GM19025 (cell line): ENCODE measurements around the gene LYPD8.
"Not testable (repeated sequence)": the region's sequence is repeated elsewhere in the genome, so short reads cannot be mapped to it uniquely, and the experiment has no call there.

Source experiments
- ATAC-seq: cut with Tn5 transposase; IDR thresholded peaks from one replicate; pipeline ENCODE4 v1.9.1; 2021; ENCODE audit warnings: mild to moderate bottlenecking, low read depth, moderate library complexity; ENCODE audit not compliant: unreplicated experiment

The LYPD8 gene, protein sequence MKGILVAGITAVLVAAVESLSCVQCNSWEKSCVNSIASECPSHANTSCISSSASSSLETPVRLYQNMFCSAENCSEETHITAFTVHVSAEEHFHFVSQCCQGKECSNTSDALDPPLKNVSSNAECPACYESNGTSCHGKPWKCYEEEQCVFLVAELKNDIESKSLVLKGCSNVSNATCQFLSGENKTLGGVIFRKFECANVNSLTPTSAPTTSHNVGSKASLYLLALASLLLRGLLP

DNA sequence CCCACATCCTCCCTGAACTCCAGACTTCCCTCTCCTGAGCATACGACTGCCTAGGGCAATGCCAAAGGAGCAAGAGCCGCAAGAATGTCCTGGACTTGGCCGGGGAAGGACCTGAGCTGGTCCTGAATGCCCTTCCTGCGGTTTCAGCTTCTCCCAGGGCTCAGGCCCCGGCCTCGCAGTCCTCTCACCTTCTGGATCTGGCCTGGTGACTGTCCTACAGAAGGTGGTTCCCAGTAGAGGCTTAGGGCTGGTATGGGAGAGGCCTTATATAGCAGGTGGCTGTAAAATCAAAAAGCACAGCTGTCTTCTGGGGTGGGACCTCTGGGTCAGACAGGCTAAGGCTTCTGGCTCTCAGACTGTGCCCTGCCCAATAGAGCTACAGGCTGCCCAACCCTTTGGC is at the start of gene LYPD8:
Gene LYPD8 (minus strand): TSS at position 243 of the 400 bp plus-strand sequence. CDS start 4,678 bp downstream, outside the sequence.
- ATAC-seq, result no peak

DNA sequence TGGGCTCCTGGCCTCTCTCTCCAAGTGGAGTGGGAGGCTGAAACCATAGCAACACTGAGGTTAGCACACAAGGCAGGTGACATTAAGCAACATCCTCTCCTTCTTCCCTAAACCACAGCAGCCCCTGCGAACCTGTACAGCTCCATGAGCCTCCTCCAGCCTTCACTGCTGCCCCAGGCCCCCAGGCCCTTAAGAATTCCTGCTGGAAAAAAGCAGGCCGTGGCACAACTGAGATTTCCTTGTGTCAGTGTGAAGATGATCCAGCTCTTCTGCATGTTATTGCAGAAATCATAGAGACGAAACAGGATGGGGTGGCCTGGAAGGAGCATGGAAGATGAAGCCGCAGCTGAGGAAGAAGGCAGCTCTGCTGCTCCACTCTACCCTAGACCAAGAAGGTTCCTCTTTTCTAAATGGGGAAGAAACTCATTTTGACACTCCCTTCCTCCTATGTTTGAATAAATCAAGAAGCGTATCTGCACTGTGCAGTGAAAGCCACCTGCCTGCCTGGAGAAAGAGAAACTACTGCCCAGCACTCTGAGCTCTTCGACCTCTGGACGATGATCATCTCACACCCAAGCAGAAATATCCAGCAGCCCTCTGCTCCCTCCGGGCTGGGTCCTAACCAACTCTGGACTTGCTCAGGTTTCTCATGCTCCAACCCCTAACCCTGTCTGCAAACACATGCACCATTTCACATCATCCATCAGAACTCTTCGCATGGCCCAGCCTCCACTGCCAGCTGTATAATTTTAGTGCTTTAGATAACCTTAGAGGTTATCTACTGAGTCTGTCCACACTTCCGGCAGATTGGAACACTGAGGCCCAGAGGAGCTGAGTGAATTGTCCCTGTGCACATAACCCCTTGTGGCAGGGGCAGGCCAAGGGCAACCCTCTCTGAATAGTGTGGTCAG is 49.5 kb upstream of the LYPD8 start:
- ATAC-seq, result peak; percentile 76

DNA sequence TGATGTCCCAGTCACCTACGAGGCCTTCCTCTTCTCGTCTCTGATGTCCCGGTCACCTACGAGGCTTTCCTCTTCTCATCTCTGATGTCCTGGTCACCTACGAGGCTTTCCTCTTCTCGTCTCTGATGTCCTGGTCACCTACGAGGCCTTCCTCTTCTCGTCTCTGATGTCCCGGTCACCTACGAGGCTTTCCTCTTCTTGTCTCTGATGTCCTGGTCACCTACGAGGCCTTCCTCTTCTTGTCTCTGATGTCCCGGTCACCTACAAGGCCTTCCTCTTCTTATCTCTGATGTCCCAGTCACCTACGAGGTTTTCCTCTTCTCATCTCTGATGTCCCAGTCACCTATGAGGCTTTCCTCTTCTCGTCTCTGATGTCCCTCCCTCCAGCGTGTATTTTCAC is 47.9 kb upstream of the LYPD8 start:
- not testable (repeated sequence) for ATAC-seq

DNA sequence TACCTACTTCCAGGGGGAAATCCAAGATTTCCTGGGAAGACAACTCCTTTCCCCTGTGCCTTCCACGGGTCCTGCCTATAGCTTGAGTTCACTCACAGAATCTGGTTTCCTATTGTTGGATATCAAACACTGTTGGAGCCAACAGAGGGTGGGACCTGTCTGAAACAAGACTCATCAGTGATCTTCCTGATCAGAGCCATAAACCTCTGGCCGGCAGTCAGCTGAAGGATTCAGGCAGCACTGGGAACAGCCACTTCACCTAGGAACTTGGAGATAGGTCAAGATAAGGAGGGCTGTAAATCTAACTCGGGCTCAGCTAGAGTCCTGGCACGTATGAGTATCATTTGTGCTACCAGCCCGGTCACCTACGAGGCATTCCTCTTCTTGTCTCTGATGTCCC is 46.9 kb upstream of the LYPD8 start:
- ATAC-seq, result no peak

- no peak for ATAC-seq
Measured at GRCh38 chr1:248800459-248800858, 44.9 kb upstream of the LYPD8 start.

DNA sequence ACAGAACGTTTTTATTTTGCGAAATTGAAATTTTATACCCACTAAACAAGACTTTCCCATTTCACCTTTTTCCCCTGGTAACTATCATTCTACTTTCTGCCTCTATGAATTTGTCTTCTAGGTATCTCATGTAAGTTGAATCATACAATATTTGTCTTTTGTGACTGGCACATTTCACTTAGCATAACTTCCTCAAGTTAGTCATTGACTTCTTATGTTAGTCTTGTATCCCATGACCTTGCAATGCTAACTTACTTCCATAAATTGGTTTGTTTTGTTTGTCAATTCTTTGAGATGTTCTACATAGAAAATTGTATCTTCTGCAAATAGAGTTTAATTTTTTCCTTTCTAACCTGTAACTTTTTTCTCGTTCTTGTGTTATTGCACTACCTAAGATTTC is 43.2 kb upstream of the LYPD8 start:
- no peak for ATAC-seq

GRCh38 chr1:248794663-248795062 is 39.1 kb upstream of the LYPD8 start:
- ATAC-seq, result not testable (repeated sequence)

- ATAC-seq, result peak; percentile 93
Measured at GRCh38 chr1:248793592-248793991, 38.0 kb upstream of the LYPD8 start.

- ATAC-seq, result no peak
Measured at GRCh38 chr1:248792342-248792741, 36.8 kb upstream of the LYPD8 start.

DNA sequence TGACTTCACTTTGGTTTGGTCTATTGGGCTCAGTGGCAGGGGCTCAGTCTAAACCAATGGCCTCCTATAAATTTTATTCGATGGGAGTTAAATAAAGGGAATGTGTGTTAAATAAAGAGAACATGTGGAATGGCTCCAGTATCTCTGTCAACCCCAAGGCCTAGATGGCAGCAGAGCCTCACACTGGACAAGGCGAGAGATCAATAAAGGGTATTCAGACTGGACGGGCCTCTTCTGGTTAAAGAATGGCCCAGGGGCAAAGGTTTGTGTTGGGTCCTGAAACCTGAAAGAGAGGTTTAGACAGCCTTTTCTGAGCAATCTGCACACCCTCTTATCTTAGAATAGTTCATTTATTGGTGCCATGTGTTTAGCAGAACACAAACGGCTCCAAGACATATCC is 35.5 kb upstream of the LYPD8 start:
- ATAC-seq, result no peak

GRCh38 chr1:248790456-248790855 is 34.9 kb upstream of the LYPD8 start:
- no peak for ATAC-seq

DNA sequence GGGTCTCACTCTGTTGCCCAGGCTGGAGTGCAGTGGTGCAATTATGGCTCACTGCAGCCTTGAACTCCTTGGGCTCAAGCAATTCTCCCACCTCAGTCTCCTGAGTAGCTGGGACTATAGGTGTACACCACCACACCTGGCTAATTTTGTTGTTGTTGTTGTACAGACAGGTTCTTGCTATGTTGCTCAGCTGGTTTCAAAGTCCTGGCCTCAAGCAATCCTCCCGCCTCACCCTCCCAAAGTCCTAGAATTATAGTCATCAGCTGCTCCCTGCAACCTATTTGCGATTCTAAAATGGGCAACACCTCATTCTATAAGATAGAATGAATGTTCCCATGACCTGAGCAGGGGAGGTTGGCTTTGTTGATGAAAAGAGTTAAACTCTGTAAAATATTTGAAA is 33.8 kb upstream of the LYPD8 start:
- not testable (repeated sequence) for ATAC-seq

GRCh38 chr1:248788327-248788726 is 32.8 kb upstream of the LYPD8 start:
- ATAC-seq, result no peak

GRCh38 chr1:248787430-248787829 is 31.9 kb upstream of the LYPD8 start:
- ATAC-seq, result no peak

GRCh38 chr1:248786156-248786555 is 30.6 kb upstream of the LYPD8 start:
- peak; percentile 56 for ATAC-seq

GRCh38 chr1:248783367-248783766 is 27.8 kb upstream of the LYPD8 start:
- ATAC-seq, result no peak

GRCh38 chr1:248782416-248783141 is 27.0 kb upstream of the LYPD8 start:
- no peak for ATAC-seq

DNA sequence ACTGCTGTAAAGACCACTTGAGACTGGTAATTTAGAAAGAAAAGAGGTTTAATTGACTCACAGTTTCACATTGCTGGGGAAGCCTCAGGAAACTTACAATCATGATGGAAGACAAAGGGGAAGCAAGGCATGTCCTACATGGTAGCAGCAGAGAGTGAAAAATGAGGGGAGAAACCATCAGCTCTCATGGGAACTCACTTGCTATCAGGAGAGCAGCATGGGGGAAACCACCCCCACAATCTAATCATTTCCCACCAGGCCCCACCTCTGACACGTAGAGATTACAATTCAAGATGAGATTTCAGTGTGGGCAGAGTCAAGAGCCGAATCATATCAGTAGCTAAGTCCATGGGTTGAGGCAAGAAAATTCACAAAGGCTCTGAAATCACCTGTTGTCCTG is 23.8 kb upstream of the LYPD8 start:
- ATAC-seq, result no peak

- no peak for ATAC-seq
Measured at GRCh38 chr1:248778906-248779305, 23.3 kb upstream of the LYPD8 start.

GRCh38 chr1:248776991-248777390 is 21.4 kb upstream of the LYPD8 start:
- no peak for ATAC-seq

DNA sequence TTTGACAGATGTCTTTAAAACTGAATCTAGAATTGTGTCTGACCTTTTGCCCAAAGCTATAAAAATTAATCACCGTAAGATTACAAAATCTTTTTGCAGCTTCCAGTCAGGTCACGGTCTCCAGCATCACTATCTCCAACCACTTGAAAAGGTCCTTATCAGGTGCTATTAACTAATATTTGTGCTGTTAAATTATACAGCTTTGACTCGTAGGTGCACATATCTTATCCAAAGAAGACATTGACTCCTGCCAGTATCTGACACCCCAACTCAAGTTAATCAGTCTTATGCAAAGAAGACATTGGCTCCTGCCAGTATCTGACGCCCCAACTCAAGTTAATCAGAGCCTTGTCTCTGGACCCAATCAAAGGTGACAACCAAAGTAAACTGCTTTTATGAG is 19.9 kb upstream of the LYPD8 start:
- ATAC-seq, result no peak
